Measurements from ENCODE around the gene TIE1. TPM values are rescaled to one million over a fixed set of nuclear protein-coding genes. Genes with fewer than 3 reads are reported as not detected.

Gene TIE1
- total RNA-seq (2022; extraction: Qiagen RNA extraction), result 0.02 to 0.25 TPM (median 0.13 TPM) in 4 of 5 replicates, not detected in the other

DNA sequence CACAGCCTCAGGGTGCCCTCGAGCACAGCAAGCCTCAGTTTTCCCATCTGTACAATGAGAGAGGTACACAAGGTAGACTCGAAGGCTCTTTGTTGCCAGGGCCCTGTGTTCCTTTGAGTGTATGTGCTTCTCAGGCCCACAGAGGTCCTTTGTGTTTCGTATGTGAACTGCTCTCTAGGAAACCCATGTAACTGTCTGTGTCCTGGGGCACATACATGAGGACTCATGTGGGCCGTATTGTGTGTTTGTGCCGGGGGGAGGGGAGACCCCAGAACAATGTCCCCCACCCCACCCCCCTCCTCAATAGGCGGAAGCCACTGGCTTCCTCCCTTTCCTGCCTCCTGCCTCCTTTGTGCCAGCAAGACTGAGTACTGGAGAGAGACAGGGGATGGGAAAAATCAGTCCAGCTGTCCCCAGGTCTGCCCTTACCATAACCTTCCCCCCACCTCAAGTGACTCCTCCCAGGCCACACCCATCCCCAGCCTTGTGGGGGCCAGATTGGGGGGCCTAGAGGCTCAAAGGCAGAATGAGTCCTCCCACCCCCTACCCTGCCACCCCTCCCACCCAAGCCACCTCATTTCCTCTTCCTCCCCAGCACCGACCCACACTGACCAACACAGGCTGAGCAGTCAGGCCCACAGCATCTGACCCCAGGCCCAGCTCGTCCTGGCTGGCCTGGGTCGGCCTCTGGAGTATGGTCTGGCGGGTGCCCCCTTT is at the start of gene TIE1:
TSS of gene TIE1 (plus strand) at position 605 of the 717 bp plus-strand sequence. CDS start at position 695, 90 bp downstream.

DNA sequence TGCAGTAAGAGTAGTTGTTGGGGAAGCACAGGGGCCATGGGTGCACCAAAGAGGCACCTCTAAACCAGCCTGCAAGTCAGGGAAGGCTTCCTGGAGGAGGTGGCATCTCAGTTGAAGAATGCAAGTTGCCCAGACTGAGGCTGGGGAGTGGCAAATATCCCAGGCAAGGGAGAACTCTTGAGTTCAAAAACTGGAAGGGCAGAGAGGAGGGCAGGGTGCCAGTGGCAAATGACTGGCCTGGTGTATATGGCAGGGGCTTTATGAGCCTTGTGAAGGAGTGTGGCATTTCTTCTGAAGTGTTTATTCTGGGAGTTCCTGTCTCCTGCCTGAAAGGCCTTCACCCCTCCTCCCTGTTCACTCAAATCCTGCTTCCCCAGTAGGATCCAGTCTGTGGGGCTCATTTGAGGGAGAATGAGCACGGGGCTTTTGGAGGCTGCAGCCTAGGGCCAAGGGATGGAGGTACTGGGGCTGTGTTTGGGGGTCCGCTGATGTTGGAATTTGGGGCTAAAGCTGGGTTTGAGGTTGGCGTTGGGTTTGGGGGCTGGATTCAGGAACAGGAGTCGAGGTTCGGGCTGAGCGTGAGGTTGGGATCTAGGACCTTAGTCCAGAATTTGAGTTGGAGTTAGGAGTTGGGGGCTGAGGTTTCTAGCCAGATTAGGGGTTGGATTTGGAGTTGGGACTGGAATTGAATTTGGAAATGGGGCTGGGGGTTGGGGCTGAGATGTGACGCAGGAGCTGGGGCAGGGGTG is 31.0 kb upstream of the TIE1 start, which contains the start of gene TMEM125:
TSS of gene TMEM125 (plus strand) at position 357 of the 749 bp plus-strand sequence. CDS start 2,740 bp downstream, outside the sequence.

DNA sequence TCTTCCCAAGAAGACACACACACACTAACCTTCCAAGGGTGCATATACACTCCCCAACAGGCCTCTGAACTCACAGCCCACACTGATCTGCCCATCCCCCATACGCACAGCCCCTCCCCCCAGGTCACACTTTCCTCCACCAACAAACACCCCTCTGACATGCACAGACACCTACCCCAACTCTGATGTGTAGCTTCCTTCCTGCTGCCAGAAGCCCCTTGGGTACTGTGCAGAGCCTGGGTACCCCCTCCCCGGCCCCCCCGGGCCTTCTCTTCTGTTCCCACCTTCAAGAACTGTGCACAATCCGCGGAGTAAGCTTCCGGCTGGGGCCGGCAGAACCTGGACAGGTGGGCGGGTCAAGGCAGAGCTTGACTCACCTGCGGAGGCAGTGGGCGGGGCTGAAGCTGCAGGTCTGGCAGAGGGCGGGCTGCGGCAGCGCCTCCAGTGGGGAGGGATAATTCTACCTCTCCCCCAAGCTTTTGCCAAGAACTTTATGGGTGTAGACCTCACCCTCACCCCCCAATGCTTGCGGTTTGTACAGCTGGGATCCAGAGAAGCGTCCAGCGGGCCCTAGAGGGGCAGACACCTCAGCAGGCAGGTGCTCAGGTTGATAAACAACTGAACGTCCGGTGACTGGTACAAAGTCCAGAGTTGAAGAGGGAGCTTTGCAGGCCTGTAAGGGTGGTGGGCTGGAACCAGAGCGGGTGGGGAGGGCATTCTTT is 15.4 kb upstream of the TIE1 start, which contains the start of gene C1orf210:
TSS of gene C1orf210 (minus strand) at position 313 of the 722 bp plus-strand sequence. CDS start 2,311 bp downstream, outside the sequence.

DNA sequence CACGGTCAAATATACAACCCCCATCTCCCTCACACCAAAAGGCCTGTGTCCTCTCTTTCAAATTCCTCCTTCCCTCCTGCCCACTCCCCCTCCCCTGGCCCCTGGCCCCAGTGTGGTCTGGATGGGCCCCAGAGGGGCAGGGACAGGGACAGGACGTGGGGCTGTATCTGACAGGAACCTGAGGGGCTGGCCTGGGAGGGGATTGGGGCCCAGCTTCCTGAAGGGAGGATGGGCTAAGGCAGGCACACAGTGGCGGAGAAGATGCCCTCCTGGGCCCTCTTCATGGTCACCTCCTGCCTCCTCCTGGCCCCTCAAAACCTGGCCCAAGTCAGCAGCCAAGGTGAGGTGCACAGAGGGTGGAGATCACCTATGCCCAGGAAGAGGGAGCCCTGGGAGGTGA is 36.8 kb downstream of the TIE1 start, which contains the start of gene MPL:
TSS of gene MPL (plus strand) at position 231 of the 400 bp plus-strand sequence. CDS start at position 262, 31 bp downstream.

DNA sequence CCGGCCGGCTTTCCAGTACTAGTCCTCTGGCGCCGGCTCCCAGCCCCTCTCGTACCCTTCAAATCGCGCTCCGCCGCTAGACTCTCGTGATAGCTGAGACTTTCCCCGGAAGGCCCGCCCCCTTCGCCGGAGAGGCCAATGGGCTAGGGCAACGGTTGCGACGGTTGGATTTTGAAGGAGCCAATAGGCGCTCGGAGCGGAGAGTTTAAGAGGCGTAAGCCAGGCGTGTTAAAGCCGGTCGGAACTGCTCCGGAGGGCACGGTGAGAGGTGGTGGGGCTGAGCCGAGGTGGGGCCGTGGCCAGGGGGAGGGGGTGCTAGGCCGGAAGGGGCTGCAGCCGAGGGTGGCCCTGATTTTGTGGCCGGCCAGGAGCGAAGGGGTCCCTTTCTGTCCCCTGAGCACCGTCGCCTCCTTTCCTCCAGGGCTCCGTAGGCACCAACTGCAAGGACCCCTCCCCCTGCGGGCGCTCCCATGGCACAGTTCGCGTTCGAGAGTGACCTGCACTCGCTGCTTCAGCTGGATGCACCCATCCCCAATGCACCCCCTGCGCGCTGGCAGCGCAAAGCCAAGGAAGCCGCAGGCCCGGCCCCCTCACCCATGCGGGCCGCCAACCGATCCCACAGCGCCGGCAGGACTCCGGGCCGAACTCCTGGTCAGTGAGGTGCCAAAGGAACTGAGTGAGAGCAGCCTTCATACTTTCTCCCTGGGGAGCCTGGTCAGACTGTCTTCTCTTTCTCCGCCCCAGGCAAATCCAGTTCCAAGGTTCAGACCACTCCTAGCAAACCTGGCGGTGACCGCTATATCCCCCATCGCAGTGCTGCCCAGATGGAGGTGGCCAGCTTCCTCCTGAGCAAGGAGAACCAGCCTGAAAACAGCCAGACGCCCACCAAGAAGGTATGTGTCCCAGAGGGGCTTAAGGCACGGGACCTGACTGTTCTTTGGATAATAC is 58.2 kb downstream of the TIE1 start, which contains the start of gene CDC20:
TSS of gene CDC20 (plus strand) at position 236 of the 948 bp plus-strand sequence. CDS start at position 471, 235 bp downstream.

DNA sequence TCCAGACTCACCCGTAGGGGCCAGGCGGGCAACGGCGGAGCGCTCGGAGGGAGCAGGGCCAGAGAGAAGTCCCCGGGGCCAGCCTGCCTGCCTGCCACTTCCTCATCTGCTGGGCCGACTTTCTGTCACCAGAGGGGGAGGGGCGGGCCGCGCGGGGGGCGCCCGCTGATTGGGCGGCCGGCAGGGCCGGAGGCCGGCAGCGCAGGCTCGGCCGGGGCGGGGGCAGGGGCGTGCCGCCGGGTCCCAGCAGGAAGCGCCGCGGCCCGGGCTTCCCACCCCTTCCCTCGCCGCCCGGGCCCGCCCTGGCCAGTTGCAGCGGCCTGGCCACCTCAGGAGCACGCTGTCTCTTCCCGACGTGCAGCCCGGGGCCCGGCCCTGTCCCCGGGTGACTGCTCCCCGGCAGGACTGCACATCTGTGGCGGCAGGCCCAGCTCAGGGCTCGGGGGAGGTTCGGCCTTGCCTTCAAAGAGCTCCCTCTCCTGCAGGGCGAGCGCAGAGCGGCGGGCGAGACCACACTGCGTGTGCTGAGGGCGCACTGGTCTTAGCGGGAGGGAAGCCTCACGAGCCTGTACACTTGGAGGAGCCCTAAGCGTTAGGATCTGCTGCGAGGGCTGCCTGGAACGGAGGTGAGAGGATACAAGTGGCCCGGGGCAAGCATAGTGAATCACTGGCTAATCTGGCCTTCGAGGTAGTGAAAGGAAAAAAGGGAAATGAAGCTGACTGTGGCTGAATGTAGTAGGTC is 67.3 kb downstream of the TIE1 start, which contains the start of gene ELOVL1:
TSS of gene ELOVL1 (minus strand) at position 108 of the 742 bp plus-strand sequence. CDS start 2,402 bp downstream, outside the sequence.

Other genes with a start within 250 kb of the TIE1 start
- 171 to 197 TPM (median 182 TPM) in 5 replicates for gene EBNA1BP2, start 128.7 kb upstream of the TIE1 start, total RNA-seq (2022; extraction: Qiagen RNA extraction)
- gene CFAP57, start 128.7 kb upstream of the TIE1 start, total RNA-seq (2022; extraction: Qiagen RNA extraction), result 0.25 to 0.46 TPM (median 0.35 TPM) in 5 replicates
- gene TMEM125, start 31.0 kb upstream of the TIE1 start, total RNA-seq (2022; extraction: Qiagen RNA extraction), result 0.14 TPM in 1 of 5 replicates, not detected in the others
- gene C1orf210, start 15.4 kb upstream of the TIE1 start, total RNA-seq (2022; extraction: Qiagen RNA extraction), result not detected in 5 replicates
- 0.15 to 0.25 TPM (median 0.16 TPM) in 3 of 5 replicates, not detected in the others for gene MPL, start 36.8 kb downstream of the TIE1 start, total RNA-seq (2022; extraction: Qiagen RNA extraction)
- 174 to 209 TPM (median 197 TPM) in 5 replicates for gene CDC20, start 58.0 kb downstream of the TIE1 start, total RNA-seq (2022; extraction: Qiagen RNA extraction)
- gene ELOVL1, start 67.0 kb downstream of the TIE1 start, total RNA-seq (2022; extraction: Qiagen RNA extraction), result 133 to 155 TPM (median 136 TPM) in 5 replicates
- gene MED8, start 88.8 kb downstream of the TIE1 start, total RNA-seq (2022; extraction: Qiagen RNA extraction), result 31.6 to 34.1 TPM (median 32.3 TPM) in 5 replicates
- gene SZT2, start 88.9 kb downstream of the TIE1 start, total RNA-seq (2022; extraction: Qiagen RNA extraction), result 3.6 to 8.7 TPM (median 7.0 TPM) in 5 replicates
- 12.7 to 14.9 TPM (median 14.3 TPM) in 5 replicates for gene HYI, start 152.9 kb downstream of the TIE1 start, total RNA-seq (2022; extraction: Qiagen RNA extraction)
- gene PTPRF, start 229.9 kb downstream of the TIE1 start, total RNA-seq (2022; extraction: Qiagen RNA extraction), result 70.7 to 107 TPM (median 104 TPM) in 5 replicates